ENCODE results near the gene SPTAN1.

The SPTAN1 gene

DNA sequence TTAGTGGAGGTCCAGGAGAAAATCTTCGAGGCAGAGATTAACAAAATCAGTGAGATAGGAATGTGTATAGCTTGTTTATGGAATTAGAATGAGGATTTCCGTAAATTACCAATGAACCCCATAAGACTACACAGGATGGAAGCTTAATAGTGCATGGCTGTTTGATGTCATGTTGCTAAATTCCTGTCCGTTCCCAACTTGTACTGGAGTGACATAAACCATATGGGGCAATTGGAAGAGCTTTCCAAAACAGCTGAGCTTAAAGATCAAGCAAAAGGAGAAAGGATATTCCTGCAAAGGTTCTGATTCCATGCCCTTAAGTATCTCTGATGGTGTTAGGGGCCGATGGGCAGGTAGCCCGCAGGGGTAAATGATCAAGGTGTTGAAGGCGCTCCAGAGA lies 30.4 kb upstream of the SPTAN1 start:
- 0 out of 2 replicates have a peak overlapping the region, but pooled peaks have one; percentile 4 for H3K27ac ChIP-seq
- TF ChIP-seq CTCF (conservative IDR thresholded peaks at IDR 0.05; ENCODE audit: low read depth), result no peak
- no peak for DNase-seq (ENCODE audit: low spot score)
- ChIA-PET CTCF (interaction anchor here (0.8 kb wide), 1 partner anchor 987 kb away, joined by 3 read pairs; no protein-coding TSS in a partner anchor), POLR2A (ENCODE audit: low non-redundant PET) (interaction anchor here (0.6 kb wide), 1 partner anchor 454 kb away, joined by 3 read pairs; no protein-coding TSS in a partner anchor)

- no peak for DNase-seq (ENCODE audit: low spot score)
- peak overlapping the region; percentile 34 for H3K27ac ChIP-seq
- TF ChIP-seq CTCF (conservative IDR thresholded peaks at IDR 0.05; ENCODE audit: low read depth), result no peak
- ChIA-PET CTCF (interaction anchor here (0.5 to 0.6 kb wide), 2 partner anchors 59 to 250 kb away, joined by 3 to 4 read pairs; no protein-coding TSS in a partner anchor), POLR2A (ENCODE audit: low non-redundant PET) (no interaction called here)
Measured at GRCh38 chr9:128523199-128523925, 29.0 kb upstream of the SPTAN1 start.

DNA sequence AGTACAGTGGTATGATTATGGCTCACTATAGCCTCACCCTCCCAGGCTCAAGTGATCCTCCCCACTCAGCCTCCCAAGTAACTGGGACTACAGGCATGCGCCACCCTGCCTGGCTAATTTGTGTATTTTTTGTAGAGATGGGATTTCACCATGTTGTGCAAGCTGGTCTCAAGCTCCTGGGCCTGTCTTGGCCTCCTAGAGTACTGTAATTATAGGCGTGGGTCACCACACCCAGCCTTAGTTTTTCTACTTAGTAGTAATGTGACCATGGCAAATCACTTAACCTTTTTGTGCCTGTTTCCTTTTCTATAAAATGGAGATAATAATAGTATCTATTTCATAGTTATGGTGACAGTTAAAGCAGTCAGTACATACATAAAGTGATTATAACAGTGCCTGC lies 25.7 kb upstream of the SPTAN1 start:
- no peak for DNase-seq (ENCODE audit: low spot score)
- TF ChIP-seq CTCF (conservative IDR thresholded peaks at IDR 0.05; ENCODE audit: low read depth), result no peak
- ChIA-PET CTCF (interaction anchor here (0.6 to 1.1 kb wide), 2 partner anchors 18 to 164 kb away, joined by 3 to 4 read pairs; no protein-coding TSS in a partner anchor), POLR2A (ENCODE audit: low non-redundant PET) (interaction anchor here (0.7 kb wide), 1 partner anchor 24 kb away, joined by 3 read pairs; no protein-coding TSS in a partner anchor)
- peak overlapping the region; percentile 12 for H3K27ac ChIP-seq

GRCh38 chr9:128528445-128529160 lies 23.8 kb upstream of the SPTAN1 start:
- ChIA-PET CTCF (no interaction called here), POLR2A (ENCODE audit: low non-redundant PET) (no interaction called here)
- DNase-seq (ENCODE audit: low spot score), result no peak
- no peak for TF ChIP-seq CTCF (conservative IDR thresholded peaks at IDR 0.05; ENCODE audit: low read depth)
- peak overlapping the region; percentile 53 for H3K27ac ChIP-seq

- ChIA-PET CTCF (no interaction called here), POLR2A (ENCODE audit: low non-redundant PET) (no interaction called here)
- TF ChIP-seq CTCF (conservative IDR thresholded peaks at IDR 0.05; ENCODE audit: low read depth), result no peak
- DNase-seq (ENCODE audit: low spot score), result no peak
- H3K27ac ChIP-seq, result peak overlapping the region; percentile 53
Measured at GRCh38 chr9:128529191-128529590, 23.2 kb upstream of the SPTAN1 start.

DNA sequence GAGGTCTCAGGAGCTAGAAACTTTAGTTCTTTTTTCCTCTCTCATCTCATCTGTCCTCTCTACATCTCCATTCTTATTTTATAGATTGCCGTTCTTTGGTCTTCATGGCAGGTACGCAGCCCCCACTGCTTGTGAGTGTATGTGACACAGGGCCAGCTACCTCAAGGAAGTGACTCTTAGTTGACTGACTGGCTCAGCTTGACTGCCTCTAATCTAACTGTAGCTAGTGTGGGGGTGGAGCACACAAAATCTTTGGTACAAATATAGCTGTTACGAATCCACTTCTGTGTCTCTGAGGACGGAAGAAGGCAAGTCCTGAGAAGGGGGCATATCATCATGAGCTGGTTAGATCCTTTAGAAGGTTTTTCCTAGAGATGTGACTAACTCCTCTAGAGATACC lies 19.8 kb upstream of the SPTAN1 start:
- no peak overlapping the region for H3K27ac ChIP-seq
- CTCF ChIA-PET, result interaction anchor here (0.6 to 0.7 kb wide), 3 partner anchors 25 to 264 kb away, joined by 3 to 4 read pairs (median 3); no protein-coding TSS in a partner anchor
- DNase-seq (ENCODE audit: low spot score), result no peak
- no peak for TF ChIP-seq CTCF (conservative IDR thresholded peaks at IDR 0.05; ENCODE audit: low read depth)
- POLR2A ChIA-PET (ENCODE audit: low non-redundant PET), result interaction anchor here (0.7 kb wide), 1 partner anchor 21 kb away, joined by 9 read pairs; no protein-coding TSS in a partner anchor

Measured in RWPE1 (cell line).